Hindlimb muscle (tissue), 1 donor: ENCODE data around the gene POLR3H. TPM values are rescaled to one million over a fixed set of nuclear protein-coding genes. Genes with fewer than 3 reads are reported as not detected.
A peak's percentile ranks its signal among the peaks of the same experiment; 100 is the strongest.

ENCODE experiments used
- DNase-seq: peaks from one replicate; pipeline ENCODE4 v3.0.0-alpha.2; 2013
- polyA plus RNA-seq: library from polyadenylated mRNA; unstranded; fragments of 120-200 nt; gene quantifications from one replicate; pipeline ENCODE4 v1.2.1, GENCODE V29; 2013; ENCODE audit not compliant: insufficient read length

POLR3H gene
- polyA plus RNA-seq, 1 donor, result 20.4 TPM

DNA sequence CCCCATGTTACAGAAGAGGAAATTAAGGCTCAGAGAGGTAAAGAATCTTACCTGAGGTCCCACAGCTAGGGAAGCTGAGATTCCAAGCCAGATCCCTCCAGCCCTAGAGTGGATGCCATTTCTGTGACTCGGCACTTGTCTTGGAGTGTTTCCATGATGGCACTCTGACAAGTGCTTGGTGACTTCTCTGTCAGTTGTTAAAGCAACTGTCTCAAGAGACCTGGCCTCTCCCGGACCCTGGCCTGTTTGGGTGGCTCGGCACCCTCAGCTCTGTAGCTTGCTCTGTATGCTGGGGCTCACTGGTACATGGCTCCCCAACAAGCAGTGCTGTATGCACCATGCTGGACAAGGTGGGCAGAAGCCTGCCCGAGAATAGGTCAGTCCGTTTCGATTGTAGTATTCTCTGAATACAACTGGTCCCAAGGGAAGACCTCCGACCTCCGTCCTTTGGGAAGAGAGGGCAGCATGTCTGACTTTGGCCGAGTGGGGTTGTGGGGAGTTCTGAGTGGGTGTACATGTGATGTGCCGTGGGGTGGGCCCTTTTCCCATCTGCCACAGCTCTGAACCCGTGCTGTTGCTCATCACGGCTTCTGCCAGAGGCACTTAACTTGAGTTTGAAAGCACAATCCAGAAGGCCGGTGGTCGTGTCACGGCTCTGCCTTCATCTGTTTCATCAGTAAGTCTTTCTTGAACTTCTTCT lies 63.0 kb downstream of the POLR3H start:
- DNase-seq, result no peak

DNA sequence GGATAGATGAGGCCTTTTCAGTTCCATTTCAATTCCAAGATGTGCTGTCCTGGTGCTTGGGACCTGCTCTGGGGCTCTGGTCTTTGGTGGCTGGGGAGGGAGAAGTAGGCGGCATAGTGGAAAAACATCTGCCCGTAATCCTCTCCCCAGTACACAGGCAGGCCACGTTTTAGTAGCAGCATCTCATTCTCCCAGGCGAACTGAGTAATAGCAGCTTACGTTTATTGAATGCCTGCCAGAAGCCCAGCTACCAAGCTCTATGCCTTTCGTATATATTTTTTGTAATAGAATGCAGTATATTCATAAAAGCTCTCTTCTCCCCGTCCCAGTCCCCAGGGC lies 63.9 kb downstream of the POLR3H start:
- DNase-seq, result peak; percentile 34

DNA sequence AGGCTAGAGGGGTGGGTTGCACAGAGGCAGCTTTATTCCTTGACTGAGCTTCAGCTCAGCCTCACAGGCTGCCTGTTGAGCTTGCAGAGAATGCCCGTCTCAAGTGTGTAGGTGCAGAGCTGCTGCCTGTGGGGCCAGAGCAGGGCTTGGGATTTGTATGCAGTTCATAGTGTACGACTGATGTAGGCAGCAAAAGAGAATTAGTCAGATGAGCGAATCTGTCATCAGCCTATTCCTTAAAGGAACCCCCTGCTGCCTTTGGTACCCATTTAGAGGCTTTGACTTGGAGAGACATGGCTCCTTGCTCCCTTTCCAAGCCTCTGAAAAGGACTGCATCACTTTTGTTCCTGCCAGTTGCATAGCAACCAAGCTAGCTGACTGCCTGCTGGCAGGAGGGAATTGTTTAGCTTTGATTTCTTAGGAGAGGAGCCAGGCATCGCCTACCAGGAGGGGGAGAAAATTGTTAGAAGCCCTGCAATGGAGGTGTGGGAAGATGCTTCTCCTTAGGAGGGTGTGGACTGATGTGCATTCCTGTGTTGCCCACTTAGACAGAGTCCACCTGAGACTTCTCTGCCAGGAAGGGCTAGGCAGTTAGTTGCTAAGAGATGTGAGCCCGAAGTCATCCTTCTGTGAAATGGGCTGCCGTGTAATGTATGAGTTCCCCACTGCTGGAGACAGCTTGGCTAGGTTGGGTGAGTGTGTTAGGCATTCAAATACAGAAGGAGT lies 64.4 kb downstream of the POLR3H start:
- no peak for DNase-seq

DNA sequence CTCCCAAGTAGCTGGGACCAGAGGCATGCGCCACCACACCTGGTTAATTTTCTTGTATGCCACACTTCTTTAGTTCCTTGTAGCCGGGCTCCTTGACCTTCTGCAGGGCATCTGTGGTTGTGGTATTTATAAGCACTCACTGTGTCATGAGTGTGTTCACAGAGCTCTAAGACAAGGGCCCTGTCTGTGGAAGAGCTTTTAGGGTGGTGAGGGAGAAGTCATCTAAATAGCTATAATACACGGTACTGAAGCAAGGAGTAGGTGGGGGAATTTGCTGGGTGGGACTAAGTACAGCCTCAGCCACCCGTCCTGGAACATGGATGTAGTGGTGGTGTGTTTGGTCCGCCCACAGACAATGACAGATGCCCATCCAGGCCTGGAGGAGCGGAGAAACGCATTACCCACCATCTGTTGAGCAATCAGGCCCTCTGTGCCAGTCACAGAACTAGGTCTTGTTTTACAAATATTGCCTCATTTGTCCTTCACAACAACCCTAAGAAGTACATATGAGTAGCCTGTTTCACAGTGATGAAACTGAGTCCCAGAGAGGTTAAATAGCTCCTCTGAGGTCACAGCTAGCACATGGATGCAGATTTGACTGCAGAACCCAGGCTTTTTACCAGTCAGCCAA lies 65.3 kb downstream of the POLR3H start:
- no peak for DNase-seq

DNA sequence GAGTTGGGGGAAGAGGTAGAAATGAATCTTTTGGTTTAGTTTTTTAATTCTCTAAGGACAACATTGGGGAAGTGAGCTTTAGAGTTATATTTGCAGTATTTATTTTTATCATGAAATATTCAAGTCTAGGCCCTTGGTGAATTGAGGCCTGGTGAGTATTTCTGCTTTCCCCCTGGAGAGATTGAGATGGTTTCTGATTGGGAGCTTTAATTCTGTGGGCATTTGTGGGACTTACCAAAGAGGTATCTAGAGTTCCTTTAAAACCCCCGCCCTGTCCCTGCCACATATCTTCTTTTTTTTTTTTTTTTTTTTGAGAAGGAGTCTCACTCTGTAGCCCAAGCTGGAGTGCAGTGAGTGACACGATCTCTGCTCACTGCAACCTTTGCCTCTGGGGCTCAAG lies 65.8 kb downstream of the POLR3H start:
- no peak for DNase-seq

Other genes with a start within 250 kb of the POLR3H start
- 43.4 TPM for gene ZC3H7B, start 242.9 kb downstream of the POLR3H start, polyA plus RNA-seq
- 11.9 TPM for gene TEF, start 162.5 kb downstream of the POLR3H start, polyA plus RNA-seq
- 40.7 TPM for gene TOB2, start 97.7 kb downstream of the POLR3H start, polyA plus RNA-seq
- 29.4 TPM for gene PHF5A, start 75.8 kb downstream of the POLR3H start, polyA plus RNA-seq
- gene ACO2, start 75.4 kb downstream of the POLR3H start, polyA plus RNA-seq, result 117 TPM
- 9.7 TPM for gene CSDC2, start 16.5 kb upstream of the POLR3H start, polyA plus RNA-seq
- 31.6 TPM for gene PMM1, start 45.4 kb upstream of the POLR3H start, polyA plus RNA-seq
- gene DESI1, start 76.6 kb upstream of the POLR3H start, polyA plus RNA-seq, result 20.1 TPM
- 202 TPM for gene XRCC6, start 76.8 kb upstream of the POLR3H start, polyA plus RNA-seq
- gene SNU13, start 144.4 kb upstream of the POLR3H start, polyA plus RNA-seq, result 115 TPM
- gene MEI1, start 155.0 kb upstream of the POLR3H start, polyA plus RNA-seq, result 1.1 TPM